Breast epithelium (tissue), 3 donors: ENCODE data around the gene SLC6A1.

Experiments used
- CTCF ChIP-seq, 3 donors: fragments of 450-650 bp; IDR thresholded peaks; one replicate each; pipeline ENCODE4 v1.5.1; 2016 to 2017; ENCODE audit warnings: antibody characterized with exemption in 3 of 3, mild to moderate bottlenecking in 3 of 3, moderate library complexity in 3 of 3
- POLR2A ChIP-seq: fragments of 450-650 bp; IDR thresholded peaks from one replicate; pipeline ENCODE4 v1.6.1; 2016; ENCODE audit warnings: antibody characterized with exemption, mild to moderate bottlenecking, moderate library complexity

- TF ChIP-seq CTCF (IDR thresholded peaks at IDR 0.05) (peak; percentile 38 to 66 (median 64)), POLR2A (no peak)
Observed at GRCh38 chr3:10945683-10946287, 46.8 kb upstream of the SLC6A1 start.
